HG03565 (cell line): Measurements from ENCODE around the gene ACTR8.

ENCODE experiments used
- ATAC-seq: cut with Tn5 transposase; IDR thresholded peaks from one replicate; pipeline ENCODE4 v1.9.1; 2021; ENCODE audit warnings: mild to moderate bottlenecking, moderate library complexity; ENCODE audit not compliant: unreplicated experiment

ACTR8 gene

DNA sequence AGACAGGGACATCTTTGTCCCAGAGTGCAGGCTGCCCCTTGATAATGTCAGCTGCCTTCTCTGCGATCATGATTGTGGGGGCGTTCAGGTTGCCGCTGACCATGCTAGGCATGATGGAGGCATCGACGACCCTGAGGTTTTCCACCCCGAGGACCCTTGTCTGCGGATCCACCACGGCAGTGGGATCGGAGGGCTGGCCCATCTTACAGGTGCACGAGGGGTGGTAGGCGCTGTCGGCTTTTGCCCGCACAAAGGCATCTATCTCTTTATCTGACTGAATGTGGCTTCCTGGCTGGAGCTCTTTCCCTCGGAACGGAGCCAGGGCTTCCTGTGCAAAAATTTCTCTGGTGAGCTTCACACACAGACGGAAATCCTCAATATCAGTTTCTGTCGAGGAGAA lies 64.1 kb downstream of the ACTR8 start:
- no peak for ATAC-seq

DNA sequence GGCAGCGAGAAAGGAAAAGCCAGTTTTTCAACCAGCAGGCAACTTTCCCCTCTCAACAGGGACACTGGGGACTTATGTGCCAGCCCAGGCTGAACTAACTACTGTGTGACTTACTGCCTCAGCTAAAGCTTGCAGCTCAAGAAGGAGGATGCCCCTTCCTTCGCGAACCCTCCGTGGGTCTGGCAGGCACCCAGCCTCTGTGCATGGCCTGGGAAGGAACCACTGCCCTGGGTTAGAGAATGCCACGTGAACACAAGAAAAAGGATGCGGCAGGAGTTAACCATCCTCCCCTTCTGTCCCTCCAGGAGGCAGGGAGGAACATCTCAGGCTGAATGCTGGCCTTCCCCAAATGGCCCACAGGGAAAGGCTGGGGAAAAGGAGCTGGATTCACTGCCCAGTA lies 64.7 kb downstream of the ACTR8 start:
- no peak for ATAC-seq
